Central memory CD8-positive, alpha-beta T cell (primary cell): ENCODE data around the gene DIAPH3.

Experiments used
- ATAC-seq: fragments of 150-1000 bp; cut with Tn5 transposase; replicated peaks from 2 replicates; pipeline ENCODE4 v1.10.0; 2022; ENCODE audit warnings: mild to moderate bottlenecking, moderate FRiP score, moderate number of reproducible peaks; ENCODE audit not compliant: poor library complexity, severe bottlenecking; ENCODE audit errors: extremely low read depth
- DNase-seq, 2 donors: peaks; one replicate each; pipeline ENCODE4 v3.0.0; 2021; ENCODE audit warnings: low spot score in 2 of 2
- H3K27ac Mint-ChIP-seq: one replicate; pipeline ENCODE4 v1.8.0; 2022; ENCODE audit warnings: low read depth, mild to moderate bottlenecking, moderate library complexity, mixed read lengths
- H3K27me3 Mint-ChIP-seq: one replicate; pipeline ENCODE4 v1.8.0; 2022; ENCODE audit warnings: mixed read lengths
- H3K36me3 Mint-ChIP-seq: one replicate; pipeline ENCODE4 v1.8.0; 2022; ENCODE audit warnings: mild to moderate bottlenecking, moderate library complexity, mixed read lengths; ENCODE audit not compliant: insufficient read depth
- H3K4me1 Mint-ChIP-seq: one replicate; pipeline ENCODE4 v1.8.0; 2022; ENCODE audit warnings: mixed read lengths
- H3K4me3 Mint-ChIP-seq: one replicate; pipeline ENCODE4 v1.8.0; 2022; ENCODE audit warnings: mild to moderate bottlenecking, moderate library complexity, mixed read lengths
- H3K9me3 Mint-ChIP-seq: one replicate; pipeline ENCODE4 v1.8.0; 2022; ENCODE audit warnings: mixed read lengths

DIAPH3 gene

DNA sequence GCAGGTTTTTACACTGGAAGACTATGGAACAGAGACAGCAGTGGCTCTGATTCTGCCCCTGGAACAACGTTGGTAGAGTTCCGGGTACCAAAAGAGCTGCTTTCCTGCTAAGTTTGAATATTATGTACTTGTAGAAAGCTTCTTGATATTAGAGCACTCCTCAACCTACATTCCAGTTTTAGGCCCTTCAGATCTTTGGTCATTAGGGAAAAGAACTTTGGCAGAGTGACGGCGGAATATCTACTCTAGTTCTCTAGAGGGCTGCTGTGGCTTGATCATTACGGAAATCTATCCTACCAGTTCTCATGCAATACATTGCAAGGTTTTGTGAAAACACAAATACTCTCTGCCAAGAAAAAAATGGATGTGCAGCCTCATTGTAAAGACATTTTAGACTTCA, 415.7 kb downstream of the DIAPH3 start:
- Mint-ChIP-seq H3K36me3 (no peaks in the 10 kb centered on the region), H3K9me3 (no peaks in the 10 kb centered on the region), H3K27ac (no peak overlapping the region), H3K4me1 (no peaks in the 10 kb centered on the region), H3K27me3 (no peaks in the 10 kb centered on the region), H3K4me3 (no peak overlapping the region)
- no peak for DNase-seq
- ATAC-seq, result no peak

DNA sequence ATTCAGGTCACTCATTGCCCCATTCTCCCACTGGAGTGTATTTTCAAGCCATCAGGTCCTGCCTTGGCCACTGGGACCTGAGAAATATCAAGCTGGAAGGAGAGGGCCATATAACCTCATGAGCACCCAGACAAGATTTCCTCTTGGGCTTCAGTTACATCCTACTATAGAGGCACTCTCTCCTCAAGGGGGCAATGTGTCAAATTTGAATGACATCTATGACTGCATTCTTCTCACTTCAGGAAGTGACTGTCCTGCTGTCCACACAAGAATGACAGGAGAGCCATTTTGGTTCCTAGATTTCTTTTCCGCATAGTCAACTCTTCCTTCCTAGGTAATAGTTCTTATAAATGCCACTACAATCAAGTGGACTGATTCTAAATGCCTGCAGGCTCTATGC, 416.2 kb downstream of the DIAPH3 start:
- Mint-ChIP-seq H3K27ac (no peak overlapping the region), H3K9me3 (no peaks in the 10 kb centered on the region), H3K36me3 (no peaks in the 10 kb centered on the region), H3K4me1 (no peaks in the 10 kb centered on the region), H3K4me3 (no peak overlapping the region), H3K27me3 (no peaks in the 10 kb centered on the region)
- DNase-seq (no peak), ATAC-seq (no peak)

DNA sequence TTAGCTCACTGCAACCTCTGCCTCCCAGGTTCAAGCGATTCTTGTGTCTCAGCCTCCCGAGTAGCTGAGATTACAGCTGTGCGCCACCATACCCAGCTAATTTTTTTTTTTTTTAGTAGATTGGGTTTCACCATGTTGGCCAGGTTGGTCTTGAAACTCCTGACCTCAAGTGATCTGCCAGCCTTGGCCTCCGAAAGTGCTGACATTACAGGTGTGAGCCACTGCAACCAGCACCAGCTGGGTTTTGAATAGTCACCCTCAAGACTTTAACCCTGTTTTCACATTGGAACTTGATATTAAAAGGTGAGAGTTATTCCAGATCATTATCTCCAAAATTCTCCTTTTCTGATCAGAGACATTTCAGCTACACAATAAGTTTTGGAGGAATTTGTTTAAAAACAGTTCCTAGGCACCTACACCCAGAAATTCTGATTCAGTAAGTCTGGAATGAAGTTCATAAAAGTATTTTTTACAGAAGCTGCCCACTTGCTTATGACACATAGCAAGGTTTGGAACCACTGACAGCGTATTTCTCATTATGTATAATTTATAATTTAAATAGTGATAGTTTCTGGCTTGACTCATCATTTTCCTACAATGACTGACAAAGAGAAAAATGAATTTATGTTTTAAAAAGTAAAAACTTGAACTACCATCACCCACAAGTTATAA, 417.3 kb downstream of the DIAPH3 start:
- Mint-ChIP-seq H3K27ac (no peak overlapping the region), H3K27me3 (no peaks in the 10 kb centered on the region), H3K4me1 (no peaks in the 10 kb centered on the region), H3K4me3 (no peak overlapping the region), H3K36me3 (no peaks in the 10 kb centered on the region), H3K9me3 (no peaks in the 10 kb centered on the region)
- DNase-seq, result no peak
- no peak for ATAC-seq

DNA sequence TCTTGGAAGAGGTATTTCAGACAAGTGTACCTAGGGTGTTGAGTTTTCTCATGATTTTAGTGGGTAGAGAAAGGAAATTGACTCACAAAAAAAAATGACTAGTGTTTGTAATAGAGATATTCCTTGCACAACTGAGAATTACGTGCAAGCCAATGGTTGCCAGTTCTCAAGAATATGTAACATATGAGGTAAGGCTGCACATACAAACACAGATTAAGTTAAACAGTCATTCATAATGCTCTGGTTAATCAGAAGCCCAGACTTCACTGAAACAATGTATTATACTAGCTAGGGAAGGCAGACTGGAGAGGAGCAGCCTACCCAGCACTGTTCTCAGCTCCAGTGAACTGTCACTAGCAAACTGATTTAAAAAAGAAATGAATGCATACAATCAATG, 418.3 kb downstream of the DIAPH3 start:
- H3K27ac Mint-ChIP-seq, result no peak overlapping the region
- DNase-seq (no peak), ATAC-seq (no peak)
- H3K4me1 Mint-ChIP-seq, result no peaks in the 10 kb centered on the region
- H3K4me3 Mint-ChIP-seq, result no peak overlapping the region
- H3K36me3 Mint-ChIP-seq, result no peaks in the 10 kb centered on the region
- no peaks in the 10 kb centered on the region for H3K9me3 Mint-ChIP-seq
- no peaks in the 10 kb centered on the region for H3K27me3 Mint-ChIP-seq

DNA sequence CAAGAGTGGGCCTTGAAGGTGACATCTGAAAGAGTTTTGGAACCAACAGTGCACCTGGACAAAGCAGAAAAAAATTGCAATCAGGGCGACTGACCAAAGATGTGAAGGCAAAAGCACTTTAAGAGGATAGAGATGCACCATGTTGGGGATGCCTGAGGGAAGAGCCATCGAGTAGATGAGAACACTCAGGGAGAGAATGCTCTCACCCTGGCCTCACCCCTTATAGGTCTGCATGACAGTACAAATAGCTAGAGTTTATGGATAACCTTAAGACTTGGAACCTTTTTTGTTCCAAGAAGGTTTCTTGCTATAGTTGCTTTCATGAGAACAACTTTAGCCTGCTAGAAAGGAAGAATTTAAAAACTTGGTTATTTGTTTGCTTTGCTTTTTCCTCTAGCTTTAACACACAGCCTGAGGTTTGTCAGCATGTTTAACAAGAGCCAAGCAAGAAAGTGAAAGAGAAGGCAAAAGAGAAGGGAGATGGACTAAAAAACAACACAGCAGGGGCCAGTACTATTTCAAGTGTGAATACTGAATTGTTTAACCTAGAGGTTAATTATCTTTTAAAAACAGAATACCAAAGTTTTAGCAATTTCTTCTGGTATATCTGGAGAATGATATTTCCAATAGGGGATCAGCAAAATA, 418.9 kb downstream of the DIAPH3 start:
- Mint-ChIP-seq H3K9me3 (no peaks in the 10 kb centered on the region), H3K4me1 (no peaks in the 10 kb centered on the region), H3K4me3 (no peak overlapping the region), H3K36me3 (no peaks in the 10 kb centered on the region), H3K27ac (no peak overlapping the region), H3K27me3 (no peaks in the 10 kb centered on the region)
- DNase-seq (no peak), ATAC-seq (no peak)

DNA sequence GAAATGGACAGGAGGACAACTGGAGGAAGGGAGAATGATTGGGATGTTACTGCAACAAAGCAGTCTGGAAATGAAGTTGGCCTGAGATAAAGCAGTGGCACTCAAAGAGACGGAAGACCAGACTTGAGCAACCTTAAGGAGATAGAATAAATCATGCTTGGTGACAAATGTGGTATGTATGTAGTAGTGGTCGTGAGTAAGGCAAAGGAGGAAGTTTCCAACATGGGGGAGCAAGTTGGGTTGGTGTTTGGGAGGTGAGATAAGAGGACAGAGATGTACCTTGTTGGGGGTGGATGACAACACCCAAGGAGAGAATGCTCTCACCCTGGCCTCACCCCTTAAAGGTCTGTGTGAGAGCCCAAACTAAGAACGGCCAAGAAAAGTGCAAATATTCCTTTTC, 420.5 kb downstream of the DIAPH3 start:
- ATAC-seq (no peak), DNase-seq (no peak)
- H3K4me3 Mint-ChIP-seq, result no peak overlapping the region
- no peaks in the 10 kb centered on the region for H3K9me3 Mint-ChIP-seq
- no peaks in the 10 kb centered on the region for H3K36me3 Mint-ChIP-seq
- no peaks in the 10 kb centered on the region for H3K4me1 Mint-ChIP-seq
- H3K27ac Mint-ChIP-seq, result no peak overlapping the region
- no peaks in the 10 kb centered on the region for H3K27me3 Mint-ChIP-seq

DNA sequence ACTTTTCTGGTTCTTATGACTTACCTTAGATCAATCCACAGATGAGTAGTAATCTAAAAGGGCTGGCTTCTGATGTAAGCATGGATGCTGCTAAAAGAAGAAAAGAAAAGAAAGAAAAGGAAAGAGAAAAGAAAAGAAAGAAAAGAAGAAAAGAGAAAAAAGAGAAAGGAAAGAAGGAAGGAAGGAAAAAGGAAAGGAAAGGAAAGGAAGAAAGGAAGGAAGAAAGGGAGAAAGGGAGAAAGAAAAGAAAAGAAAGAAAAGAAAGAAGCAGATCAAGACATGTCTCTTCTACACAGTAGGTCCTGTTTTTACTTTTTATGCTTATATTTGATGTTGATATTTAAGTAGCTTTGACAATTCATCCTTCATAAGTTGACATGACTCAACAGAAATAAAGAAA, 421.3 kb downstream of the DIAPH3 start:
- no peak for ATAC-seq

DNA sequence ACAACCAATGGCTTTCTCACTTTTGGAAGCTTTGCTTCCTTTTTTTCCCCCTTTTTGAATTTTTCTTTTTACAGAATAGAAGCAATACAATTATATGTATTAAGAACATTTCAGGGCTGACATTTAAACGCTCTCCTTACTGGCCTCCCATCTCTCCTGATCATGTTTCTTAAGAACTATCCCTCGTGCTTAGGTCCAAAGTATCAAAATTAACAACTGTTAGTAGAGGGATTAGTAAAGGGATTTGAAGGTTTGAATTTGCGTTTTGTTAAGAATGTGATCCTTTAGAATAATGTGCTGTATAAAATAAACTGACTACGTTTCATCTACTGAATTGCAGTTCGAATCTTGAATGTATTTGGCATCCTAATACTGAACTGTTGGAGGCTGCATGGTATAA, 424.8 kb downstream of the DIAPH3 start:
- H3K4me1 Mint-ChIP-seq, result no peaks in the 10 kb centered on the region
- DNase-seq (no peak), ATAC-seq (no peak)
- no peaks in the 10 kb centered on the region for H3K36me3 Mint-ChIP-seq
- H3K27me3 Mint-ChIP-seq, result no peaks in the 10 kb centered on the region
- H3K4me3 Mint-ChIP-seq, result no peak overlapping the region
- no peaks in the 10 kb centered on the region for H3K9me3 Mint-ChIP-seq
- no peak overlapping the region for H3K27ac Mint-ChIP-seq

More for the DNA sequence above, 421.3 kb downstream of the DIAPH3 start:
- Mint-ChIP-seq H3K9me3 (no peaks in the 10 kb centered on the region), H3K4me3 (no peak overlapping the region), H3K4me1 (no peaks in the 10 kb centered on the region), H3K27me3 (no peaks in the 10 kb centered on the region), H3K36me3 (no peaks in the 10 kb centered on the region), H3K27ac (no peak overlapping the region)
- no peak for DNase-seq

DNA sequence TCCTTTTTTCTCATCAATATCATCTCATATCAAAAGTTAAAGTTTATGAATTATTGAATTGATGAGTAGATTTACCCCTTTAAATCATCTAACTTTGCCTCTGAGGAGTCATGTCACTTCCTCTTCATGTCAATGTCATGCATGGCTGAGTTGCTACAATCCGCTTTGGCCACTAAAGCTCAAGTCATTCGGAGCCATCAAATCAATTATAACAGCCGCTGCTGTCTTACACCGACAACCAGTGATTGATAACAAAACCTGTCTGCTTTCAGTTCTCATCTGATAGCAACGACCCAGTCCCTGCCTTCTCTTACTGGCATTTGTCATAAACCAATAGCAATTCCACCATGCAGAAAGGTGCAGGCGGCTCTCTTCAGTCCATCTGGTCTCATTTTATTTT, 429.3 kb downstream of the DIAPH3 start:
- H3K4me3 Mint-ChIP-seq, result no peak overlapping the region

DNA sequence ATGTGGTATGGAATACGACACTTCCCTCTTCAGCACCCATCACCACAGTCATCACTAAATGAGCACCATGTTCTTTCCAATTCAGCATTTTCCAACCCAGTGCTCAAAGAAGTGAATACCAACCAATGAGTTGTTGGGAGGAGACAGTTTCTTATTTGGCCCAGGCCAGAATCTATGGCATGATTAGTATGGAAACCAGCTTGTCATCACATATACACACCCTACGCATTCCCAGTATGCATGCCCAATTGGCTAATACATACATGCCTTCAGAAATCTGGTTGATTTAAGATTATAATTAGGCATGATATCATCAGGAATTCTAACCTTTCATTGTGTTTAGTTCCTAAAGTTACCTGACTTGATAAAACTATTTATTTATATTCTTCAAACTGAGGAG, 430.0 kb downstream of the DIAPH3 start:
- no peak for ATAC-seq
- H3K27ac Mint-ChIP-seq, result no peak overlapping the region
- no peaks in the 10 kb centered on the region for H3K27me3 Mint-ChIP-seq
- no peaks in the 10 kb centered on the region for H3K9me3 Mint-ChIP-seq
- H3K4me1 Mint-ChIP-seq, result no peaks in the 10 kb centered on the region
- no peaks in the 10 kb centered on the region for H3K36me3 Mint-ChIP-seq
- DNase-seq, result no peak
- H3K4me3 Mint-ChIP-seq, result no peak overlapping the region

More for the DNA sequence above, 429.3 kb downstream of the DIAPH3 start:
- Mint-ChIP-seq H3K4me1 (no peaks in the 10 kb centered on the region), H3K9me3 (no peaks in the 10 kb centered on the region), H3K36me3 (no peaks in the 10 kb centered on the region), H3K27ac (no peak overlapping the region), H3K27me3 (no peaks in the 10 kb centered on the region)
- ATAC-seq (no peak), DNase-seq (no peak)

DNA sequence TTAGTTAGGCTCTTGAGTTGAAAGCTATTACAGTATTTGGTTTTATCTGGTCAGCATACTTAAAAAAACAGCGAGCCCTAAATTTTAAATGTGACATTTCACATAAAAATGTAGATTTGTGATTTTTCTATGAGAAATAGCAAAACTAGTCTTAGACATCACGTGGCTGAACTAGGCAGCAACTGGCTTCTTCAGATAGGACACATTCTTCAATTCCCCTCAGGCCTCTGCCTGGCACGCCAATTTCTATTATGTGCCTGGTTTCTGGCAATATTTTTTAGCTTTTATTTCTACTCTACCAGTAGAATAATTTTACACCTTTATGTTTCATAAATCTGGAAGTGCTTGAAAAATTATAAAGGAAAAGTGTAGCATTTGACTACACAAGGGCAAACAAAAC, 433.7 kb downstream of the DIAPH3 start:
- Mint-ChIP-seq H3K36me3 (no peaks in the 10 kb centered on the region), H3K9me3 (no peaks in the 10 kb centered on the region), H3K4me1 (no peaks in the 10 kb centered on the region), H3K4me3 (no peak overlapping the region), H3K27me3 (no peaks in the 10 kb centered on the region), H3K27ac (no peak overlapping the region)
- DNase-seq (no peak), ATAC-seq (no peak)

DNA sequence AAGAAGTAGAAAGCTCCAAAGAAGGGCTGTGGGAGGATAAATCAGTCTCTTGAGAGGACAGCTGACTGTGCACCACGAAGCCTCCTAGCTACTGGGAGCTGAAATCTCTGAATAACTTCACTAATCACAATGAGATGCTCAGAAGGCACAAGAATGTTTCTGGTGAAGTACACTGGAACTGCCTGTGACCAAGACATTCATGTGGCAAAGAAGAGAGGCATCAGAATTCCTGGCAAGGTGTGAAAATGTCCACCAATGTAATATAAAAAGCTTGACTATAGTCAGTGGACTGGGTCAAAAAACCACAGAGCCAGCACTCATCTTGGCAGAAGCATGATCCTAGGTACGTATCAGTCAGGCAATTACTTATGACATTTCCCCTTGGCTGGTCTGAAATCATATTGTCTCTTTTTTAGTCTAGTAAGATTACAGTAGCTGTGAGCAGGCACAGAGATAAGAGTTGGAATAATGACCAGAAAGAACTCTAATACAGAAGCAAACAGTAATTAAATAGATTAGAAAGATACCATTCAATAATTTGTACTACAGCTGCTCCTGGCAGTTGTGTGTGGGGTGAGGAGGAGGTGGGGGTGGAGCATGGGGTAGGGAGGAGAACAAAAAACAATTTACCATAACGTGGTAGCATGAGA, 434.7 kb downstream of the DIAPH3 start:
- Mint-ChIP-seq H3K4me3 (no peak overlapping the region), H3K27me3 (no peaks in the 10 kb centered on the region), H3K36me3 (no peaks in the 10 kb centered on the region), H3K27ac (no peak overlapping the region), H3K9me3 (no peaks in the 10 kb centered on the region), H3K4me1 (no peaks in the 10 kb centered on the region)
- no peak for ATAC-seq
- no peak for DNase-seq
